HEK293T (cell line): ENCODE results near the gene TLE1.

Source experiments
- CTCF ChIA-PET: fragments of 350-600 bp; formaldehyde crosslinking; extraction: SDS; loops from one replicate; lab custom pipeline; 2021; ENCODE audit warnings: antibody characterized with exemption, inconsistent platforms; lab: Yijun Ruan, JAX
- POLR2A ChIA-PET: fragments of 350-600 bp; formaldehyde crosslinking; extraction: SDS; loops from one replicate; lab custom pipeline; 2020; ENCODE audit warnings: antibody characterized with exemption, inconsistent platforms; lab: Yijun Ruan, JAX
- DNase-seq: peaks from one replicate; pipeline ENCODE4 v3.0.0; 2012; ENCODE audit warnings: mixed read lengths; ENCODE audit errors: extremely low spot score
- ARNT ChIP-seq: fragments of 450-650 bp; IDR thresholded peaks from 2 replicates; pipeline ENCODE4 v1.6.1; 2017; ENCODE audit warnings: mild to moderate bottlenecking
- BHLHE40 ChIP-seq: fragments of 450-650 bp; IDR thresholded peaks from 2 replicates; pipeline ENCODE4 v1.6.1; 2016; ENCODE audit warnings: mild to moderate bottlenecking, moderate library complexity, borderline replicate concordance
- CTBP1 ChIP-seq: fragments of 450-650 bp; IDR thresholded peaks from 2 replicates; pipeline ENCODE4 v1.6.1; 2016; ENCODE audit warnings: borderline replicate concordance
- ELF4 ChIP-seq: fragments of 450-650 bp; IDR thresholded peaks from 2 replicates; pipeline ENCODE4 v1.6.1; 2017; ENCODE audit warnings: antibody characterized with exemption
- FOXA1 ChIP-seq: fragments of 450-650 bp; IDR thresholded peaks from 2 replicates; pipeline ENCODE4 v1.6.1; 2016; ENCODE audit warnings: mild to moderate bottlenecking
- FOXK2 ChIP-seq: fragments of 450-650 bp; IDR thresholded peaks from 2 replicates; pipeline ENCODE4 v1.6.1; 2016; ENCODE audit warnings: mild to moderate bottlenecking
- FOXM1 ChIP-seq: fragments of 450-650 bp; IDR thresholded peaks from 2 replicates; pipeline ENCODE4 v1.6.1; 2017; ENCODE audit warnings: mild to moderate bottlenecking, borderline replicate concordance
- HDGF ChIP-seq: fragments of 450-650 bp; IDR thresholded peaks from 2 replicates; pipeline ENCODE4 v1.6.1; 2017; ENCODE audit warnings: antibody characterized with exemption, borderline replicate concordance
- L3MBTL2 ChIP-seq: fragments of 450-650 bp; conservative IDR thresholded peaks from 2 replicates; pipeline ENCODE4 v1.6.1; 2016; ENCODE audit warnings: mild to moderate bottlenecking
- LEF1 ChIP-seq: fragments of 450-650 bp; IDR thresholded peaks from 2 replicates; pipeline ENCODE4 v1.6.1; 2017; ENCODE audit warnings: mild to moderate bottlenecking, borderline replicate concordance
- NFRKB ChIP-seq: fragments of 450-650 bp; IDR thresholded peaks from 2 replicates; pipeline ENCODE4 v1.6.1; 2016; ENCODE audit warnings: mild to moderate bottlenecking, moderate library complexity
- SP1 ChIP-seq: fragments of 450-650 bp; IDR thresholded peaks from 2 replicates; pipeline ENCODE4 v1.6.1; 2017
- SUZ12 ChIP-seq: fragments of 450-650 bp; IDR thresholded peaks from 2 replicates; pipeline ENCODE4 v1.6.1; 2016; ENCODE audit warnings: mild to moderate bottlenecking
- TARDBP ChIP-seq: fragments of 450-650 bp; IDR thresholded peaks from 2 replicates; pipeline ENCODE4 v1.6.1; 2016
- ZNF384 ChIP-seq: fragments of 450-650 bp; IDR thresholded peaks from 2 replicates; pipeline ENCODE4 v1.6.1; 2016
- TF ChIP-seq, protein P1 (sequence below): fragments of 450-650 bp; IDR thresholded peaks from 2 replicates; pipeline ENCODE4 v1.6.1; 2016

Gene TLE1

DNA sequence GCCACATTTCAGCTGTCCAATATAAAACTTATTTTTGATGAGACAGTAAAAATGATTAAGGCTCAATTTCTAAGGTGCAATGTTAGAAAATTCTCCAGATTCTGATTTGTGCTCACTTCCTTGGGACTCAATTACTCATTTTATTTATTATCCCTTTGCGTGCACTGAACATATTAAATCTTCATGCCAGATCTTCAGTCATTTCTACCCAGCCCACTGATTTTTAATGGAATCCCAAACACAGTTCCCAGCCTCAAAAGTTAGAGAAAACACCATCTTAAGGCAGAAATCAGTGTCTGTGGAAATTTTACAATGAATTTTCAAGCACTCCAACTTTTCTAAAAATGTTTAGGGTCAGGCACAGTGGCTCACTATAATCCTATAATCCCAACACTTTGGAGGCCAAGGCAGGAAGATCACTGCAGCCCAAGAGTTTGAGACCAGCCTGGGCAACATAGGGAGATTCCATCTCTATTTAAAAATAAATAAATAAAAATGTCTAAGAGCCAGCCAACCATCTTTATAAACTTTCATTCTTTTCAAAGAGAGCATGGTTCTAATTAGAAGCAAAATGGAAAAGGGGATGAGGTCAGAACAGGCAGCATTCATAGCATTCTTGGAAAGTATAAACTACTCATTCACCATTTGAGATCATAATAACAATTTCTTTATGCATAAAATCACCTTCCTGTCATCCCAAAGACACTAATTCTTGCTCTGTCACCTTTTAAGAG, 53.7 kb downstream of the TLE1 start:
- TF ChIP-seq TARDBP (no peak), FOXM1 (no peak), SUZ12 (no peak), ZNF384 (no peak), CTBP1 (no peak), FOXA1 (no peak), LEF1 (no peak), SP1 (no peak), FOXK2 (no peak), ARNT (no peak), L3MBTL2 (no peak), BHLHE40 (no peak)
- TF ChIP-seq, protein P1, sequence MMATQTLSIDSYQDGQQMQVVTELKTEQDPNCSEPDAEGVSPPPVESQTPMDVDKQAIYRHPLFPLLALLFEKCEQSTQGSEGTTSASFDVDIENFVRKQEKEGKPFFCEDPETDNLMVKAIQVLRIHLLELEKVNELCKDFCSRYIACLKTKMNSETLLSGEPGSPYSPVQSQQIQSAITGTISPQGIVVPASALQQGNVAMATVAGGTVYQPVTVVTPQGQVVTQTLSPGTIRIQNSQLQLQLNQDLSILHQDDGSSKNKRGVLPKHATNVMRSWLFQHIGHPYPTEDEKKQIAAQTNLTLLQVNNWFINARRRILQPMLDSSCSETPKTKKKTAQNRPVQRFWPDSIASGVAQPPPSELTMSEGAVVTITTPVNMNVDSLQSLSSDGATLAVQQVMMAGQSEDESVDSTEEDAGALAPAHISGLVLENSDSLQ, result no peak
- ChIA-PET CTCF (no interaction called here), POLR2A (no interaction called here)
- DNase-seq, result no peak

DNA sequence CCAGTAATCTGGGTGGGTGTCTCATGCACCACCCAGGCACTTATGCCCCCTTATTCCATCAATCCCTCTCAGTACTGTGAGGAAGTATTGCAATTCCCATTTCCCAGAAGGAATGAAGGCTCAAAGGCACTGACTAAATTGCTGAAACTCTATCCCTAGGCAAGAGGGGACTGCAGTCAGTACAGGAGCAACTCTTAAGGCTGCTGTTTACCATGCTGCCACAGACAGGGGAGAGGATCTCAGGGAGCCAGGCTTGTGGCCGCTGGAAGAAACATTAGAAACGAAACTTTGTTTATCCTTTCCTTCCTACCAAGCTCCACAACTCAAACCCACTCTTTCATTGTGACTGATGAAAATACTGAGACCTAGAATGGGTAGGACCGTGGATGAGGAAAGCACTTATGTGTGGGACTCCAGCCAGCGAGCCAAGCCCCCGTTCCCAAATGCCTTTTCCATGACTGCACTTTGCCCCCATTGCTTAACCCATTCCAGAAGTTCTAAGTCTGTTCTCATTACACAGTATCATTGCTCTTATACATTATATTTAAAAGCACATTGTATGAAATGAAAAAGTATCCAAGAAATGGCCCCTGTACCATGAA, 54.3 kb downstream of the TLE1 start:
- no peak for DNase-seq
- no peak for TF ChIP-seq FOXK2
- no peak for TF ChIP-seq FOXA1
- no peak for TF ChIP-seq L3MBTL2
- no peak for TF ChIP-seq CTBP1
- TF ChIP-seq, protein P1, result no peak
- no peak for TF ChIP-seq SP1
- no peak for TF ChIP-seq NFRKB
- no peak for TF ChIP-seq FOXM1
- TF ChIP-seq BHLHE40, result no peak
- no peak for TF ChIP-seq ELF4
- no peak for TF ChIP-seq SUZ12
- TF ChIP-seq ZNF384, result no peak
- TF ChIP-seq LEF1, result no peak
- TF ChIP-seq TARDBP, result no peak
- no peak for TF ChIP-seq ARNT
- ChIA-PET CTCF (no interaction called here), POLR2A (no interaction called here)

DNA sequence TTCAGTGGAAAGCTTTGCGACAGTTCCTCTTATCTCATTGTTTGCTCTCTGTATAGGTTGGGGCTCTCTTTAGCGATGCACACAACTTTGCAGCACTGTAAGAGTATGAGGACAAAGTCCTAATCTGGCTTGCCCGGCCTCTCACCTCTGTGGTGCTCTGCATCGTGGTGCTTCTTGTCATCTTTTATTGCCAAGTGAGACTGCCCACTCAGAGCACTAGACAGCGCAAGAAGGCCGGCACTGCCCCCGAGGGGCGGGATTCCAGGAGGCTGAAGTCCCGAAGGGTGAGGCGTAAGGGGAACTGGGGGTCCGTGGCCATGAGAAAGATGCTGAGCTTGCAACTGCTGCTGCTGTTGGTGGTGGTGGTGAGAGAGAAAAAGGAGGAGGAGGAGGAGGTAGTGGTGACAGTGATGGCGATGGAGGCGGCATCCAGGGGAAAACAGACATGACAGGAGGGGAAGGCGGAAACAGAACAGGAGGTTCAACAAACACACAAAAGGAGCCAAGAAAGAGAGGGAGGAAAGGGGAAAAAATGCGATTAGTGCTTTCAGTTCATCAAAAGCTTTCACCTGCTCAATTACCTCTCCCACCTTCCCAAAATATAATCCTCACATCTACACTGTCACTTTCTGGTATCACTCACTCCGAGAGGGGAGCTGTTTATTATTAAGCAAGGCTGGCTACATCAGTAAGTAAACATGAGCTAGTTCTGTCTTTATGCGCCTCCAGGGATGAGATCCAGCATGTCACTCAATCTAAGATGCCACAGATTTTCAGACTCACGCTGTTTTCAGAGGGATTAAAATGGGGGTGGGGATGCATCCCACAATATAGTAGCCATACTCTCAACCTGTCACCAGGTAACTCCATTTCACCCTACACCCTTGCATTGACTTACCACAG, 55.1 kb downstream of the TLE1 start:
- DNase-seq, result no peak
- TF ChIP-seq, protein P1, result no peak
- TF ChIP-seq FOXA1 (no peak), L3MBTL2 (no peak), LEF1 (no peak), TARDBP (no peak), ZNF384 (no peak), FOXM1 (no peak), SUZ12 (no peak), BHLHE40 (no peak), SP1 (no peak), NFRKB (no peak), CTBP1 (no peak), ARNT (no peak)
- CTCF ChIA-PET, result no interaction called here
- POLR2A ChIA-PET, result no interaction called here

DNA sequence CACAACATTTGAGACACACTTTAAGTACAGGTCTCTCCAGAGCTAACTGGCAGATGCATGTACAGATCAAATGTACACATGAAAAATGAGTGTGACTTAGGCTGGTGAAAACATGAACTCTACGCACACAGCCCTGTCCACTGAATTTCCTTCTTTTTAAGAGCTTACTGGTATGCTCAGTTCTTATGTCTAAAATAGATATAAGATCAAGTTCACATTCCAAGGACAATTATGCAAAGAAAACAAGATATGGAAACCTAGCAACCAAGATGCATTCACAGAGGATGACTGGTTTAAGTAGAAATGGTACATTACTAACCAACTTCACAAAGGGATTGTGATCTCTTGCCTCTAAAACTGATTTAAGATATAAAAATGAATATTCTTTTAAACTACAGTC, 56.7 kb downstream of the TLE1 start:
- no peak for DNase-seq
- CTCF ChIA-PET, result no interaction called here
- POLR2A ChIA-PET, result no interaction called here
- TF ChIP-seq FOXK2, result no peak
- TF ChIP-seq LEF1, result no peak
- no peak for TF ChIP-seq L3MBTL2
- no peak for TF ChIP-seq BHLHE40
- TF ChIP-seq, protein P1, result no peak
- no peak for TF ChIP-seq SP1
- no peak for TF ChIP-seq TARDBP
- TF ChIP-seq FOXA1, result no peak
- no peak for TF ChIP-seq FOXM1
- TF ChIP-seq ELF4, result no peak

- ChIA-PET POLR2A (no interaction called here), CTCF (no interaction called here)
- no peak for DNase-seq
- TF ChIP-seq BHLHE40 (no peak), NFRKB (no peak), SUZ12 (no peak), LEF1 (no peak), FOXM1 (no peak), CTBP1 (no peak), FOXK2 (no peak), ZNF384 (no peak), TARDBP (no peak), L3MBTL2 (no peak), FOXA1 (no peak), SP1 (no peak), ARNT (no peak), ELF4 (no peak), HDGF (no peak)
- TF ChIP-seq, protein P1, result no peak
Measured at GRCh38 chr9:81631218-81631745, 58.1 kb downstream of the TLE1 start.
